ENCODE results near the gene SRPK2. TPM values are rescaled to one million over a fixed set of nuclear protein-coding genes. Genes with fewer than 3 reads are reported as not detected.

SRPK2 gene
- total RNA-seq, 1 donor from 2014 or later: 54.8 TPM

- no peak for FAIRE-seq
- H3K4me3 Mint-ChIP-seq (ENCODE audit: unreplicated experiment): no peak overlapping the region
- H4K20me1 ChIP-seq (ENCODE audit: insufficient read depth, low read length): peaks cover 43% of the 10 kb centered on the region
- peaks cover 60% of the 10 kb centered on the region for H3K36me3 ChIP-seq (ENCODE audit: insufficient read depth, low read length)
- peak overlapping the region; percentile 56 for H3K27ac Mint-ChIP-seq (ENCODE audit: unreplicated experiment)
- H2AFZ ChIP-seq (ENCODE audit: low read depth, low read length): no peak overlapping the region
- DNase-seq (ENCODE audit: low read depth): no peak
- H3K4me3 ChIP-seq (ENCODE audit: insufficient read depth, low read depth, low read length): no peak overlapping the region
- no peaks in the 10 kb centered on the region for H3K27me3 ChIP-seq (ENCODE audit: insufficient read depth, low read length)
- H3K4me1 Mint-ChIP-seq (ENCODE audit: low read depth, unreplicated experiment): no peaks in the 10 kb centered on the region
- no peak overlapping the region for H3K27ac ChIP-seq (ENCODE audit: low read depth, low read length)
- TF ChIP-seq EZH2 (IDR thresholded peaks at IDR 0.05; ENCODE audit: insufficient read depth, low read length) (no peak), CTCF (IDR thresholded peaks at IDR 0.05; ENCODE audit: insufficient read depth, low read depth, low read length) (no peak)
- H3K9me3 ChIP-seq (ENCODE audit: insufficient read depth, low read depth, low read length): no peaks in the 10 kb centered on the region
- peaks cover 6% of the 10 kb centered on the region for H3K79me2 ChIP-seq (ENCODE audit: insufficient read depth, low read length)
- H3K9ac ChIP-seq (ENCODE audit: low read length): no peak overlapping the region
- peaks cover 8% of the 10 kb centered on the region for H3K36me3 Mint-ChIP-seq (ENCODE audit: low read depth, unreplicated experiment)
- H3K9me3 Mint-ChIP-seq (ENCODE audit: unreplicated experiment): no peaks in the 10 kb centered on the region
- H3K27me3 Mint-ChIP-seq (ENCODE audit: low read depth, unreplicated experiment): no peaks in the 10 kb centered on the region
- H3K4me2 ChIP-seq (ENCODE audit: low read length): no peak overlapping the region
- no peaks in the 10 kb centered on the region for H3K4me1 ChIP-seq (ENCODE audit: insufficient read depth, low read length)
Measured at GRCh38 chr7:105112440-105113418, 276.0 kb downstream of the SRPK2 start.

DNA sequence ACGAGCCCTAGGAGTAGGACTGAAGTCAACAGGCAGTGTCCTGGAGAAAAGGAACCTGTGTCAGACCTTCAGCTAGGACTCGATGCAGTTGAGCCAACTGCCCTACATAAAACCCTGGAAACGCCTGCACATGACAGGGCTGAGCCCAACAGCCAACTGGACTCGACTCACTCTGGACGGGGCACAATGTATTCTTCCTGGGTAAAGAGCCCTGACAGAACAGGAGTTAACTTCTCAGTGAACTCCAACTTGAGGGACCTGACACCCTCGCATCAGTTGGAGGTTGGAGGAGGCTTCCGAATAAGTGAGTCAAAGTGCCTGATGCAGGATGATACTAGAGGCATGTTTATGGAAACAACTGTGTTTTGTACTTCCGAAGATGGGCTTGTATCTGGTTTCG, 281.3 kb downstream of the SRPK2 start:
- no peak for TF ChIP-seq EZH2 (IDR thresholded peaks at IDR 0.05; ENCODE audit: insufficient read depth, low read length)
- no peak for TF ChIP-seq CTCF (IDR thresholded peaks at IDR 0.05; ENCODE audit: insufficient read depth, low read depth, low read length)
- no peak overlapping the region for H3K9ac ChIP-seq (ENCODE audit: low read length)
- H4K20me1 ChIP-seq (ENCODE audit: insufficient read depth, low read length): peaks cover 40% of the 10 kb centered on the region
- peaks cover 7% of the 10 kb centered on the region for H3K36me3 Mint-ChIP-seq (ENCODE audit: low read depth, unreplicated experiment)
- no peak overlapping the region for H3K4me3 Mint-ChIP-seq (ENCODE audit: unreplicated experiment)
- no peak overlapping the region for H3K4me3 ChIP-seq (ENCODE audit: insufficient read depth, low read depth, low read length)
- no peaks in the 10 kb centered on the region for H3K27me3 Mint-ChIP-seq (ENCODE audit: low read depth, unreplicated experiment)
- no peaks in the 10 kb centered on the region for H3K4me1 Mint-ChIP-seq (ENCODE audit: low read depth, unreplicated experiment)
- no peak overlapping the region for H3K4me2 ChIP-seq (ENCODE audit: low read length)
- H3K9me3 Mint-ChIP-seq (ENCODE audit: unreplicated experiment): no peaks in the 10 kb centered on the region
- H3K4me1 ChIP-seq (ENCODE audit: insufficient read depth, low read length): no peaks in the 10 kb centered on the region
- peaks cover 6% of the 10 kb centered on the region for H3K79me2 ChIP-seq (ENCODE audit: insufficient read depth, low read length)
- no peaks in the 10 kb centered on the region for H3K9me3 ChIP-seq (ENCODE audit: insufficient read depth, low read depth, low read length)
- FAIRE-seq (no peak), DNase-seq (ENCODE audit: low read depth) (no peak)
- no peaks in the 10 kb centered on the region for H3K27me3 ChIP-seq (ENCODE audit: insufficient read depth, low read length)
- H3K27ac Mint-ChIP-seq (ENCODE audit: unreplicated experiment): no peak overlapping the region
- no peak overlapping the region for H3K27ac ChIP-seq (ENCODE audit: low read depth, low read length)
- H3K36me3 ChIP-seq (ENCODE audit: insufficient read depth, low read length): peaks cover 67% of the 10 kb centered on the region
- no peak overlapping the region for H2AFZ ChIP-seq (ENCODE audit: low read depth, low read length)

DNA sequence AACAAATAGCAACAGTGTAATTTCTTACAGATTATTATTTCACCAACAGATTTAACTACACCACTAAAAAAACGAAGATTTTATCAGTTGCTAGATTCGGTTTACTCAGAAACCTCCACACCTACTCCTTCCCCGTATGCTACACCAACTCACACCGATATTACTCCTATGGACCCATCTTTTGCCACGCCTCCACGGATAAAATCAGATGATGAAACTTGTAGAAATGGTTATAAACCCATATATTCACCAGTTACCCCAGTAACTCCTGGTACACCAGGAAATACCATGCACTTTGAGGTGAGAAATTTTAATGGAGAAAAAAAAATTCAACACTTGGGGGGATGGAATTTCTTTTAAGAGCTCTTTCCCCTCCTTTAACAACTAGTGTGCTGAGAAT, 282.2 kb downstream of the SRPK2 start:
- TF ChIP-seq EZH2 (IDR thresholded peaks at IDR 0.05; ENCODE audit: insufficient read depth, low read length): no peak
- TF ChIP-seq CTCF (IDR thresholded peaks at IDR 0.05; ENCODE audit: insufficient read depth, low read depth, low read length): no peak
- FAIRE-seq: no peak
- no peaks in the 10 kb centered on the region for H3K9me3 ChIP-seq (ENCODE audit: insufficient read depth, low read depth, low read length)
- no peak overlapping the region for H3K27ac Mint-ChIP-seq (ENCODE audit: unreplicated experiment)
- no peak overlapping the region for H3K9ac ChIP-seq (ENCODE audit: low read length)
- H3K4me1 ChIP-seq (ENCODE audit: insufficient read depth, low read length): no peaks in the 10 kb centered on the region
- peaks cover 63% of the 10 kb centered on the region for H3K36me3 ChIP-seq (ENCODE audit: insufficient read depth, low read length)
- H3K4me3 Mint-ChIP-seq (ENCODE audit: unreplicated experiment): no peak overlapping the region
- no peak overlapping the region for H3K27ac ChIP-seq (ENCODE audit: low read depth, low read length)
- no peaks in the 10 kb centered on the region for H3K9me3 Mint-ChIP-seq (ENCODE audit: unreplicated experiment)
- no peak overlapping the region for H3K4me3 ChIP-seq (ENCODE audit: insufficient read depth, low read depth, low read length)
- no peaks in the 10 kb centered on the region for H3K27me3 Mint-ChIP-seq (ENCODE audit: low read depth, unreplicated experiment)
- DNase-seq (ENCODE audit: low read depth): no peak
- H3K4me1 Mint-ChIP-seq (ENCODE audit: low read depth, unreplicated experiment): no peaks in the 10 kb centered on the region
- H3K27me3 ChIP-seq (ENCODE audit: insufficient read depth, low read length): no peaks in the 10 kb centered on the region
- peaks cover 3% of the 10 kb centered on the region for H3K79me2 ChIP-seq (ENCODE audit: insufficient read depth, low read length)
- no peak overlapping the region for H2AFZ ChIP-seq (ENCODE audit: low read depth, low read length)
- peaks cover 6% of the 10 kb centered on the region for H3K36me3 Mint-ChIP-seq (ENCODE audit: low read depth, unreplicated experiment)
- H4K20me1 ChIP-seq (ENCODE audit: insufficient read depth, low read length): peaks cover 32% of the 10 kb centered on the region
- H3K4me2 ChIP-seq (ENCODE audit: low read length): no peak overlapping the region

All from astrocyte (in vitro differentiated cells and primary cell).